ENCODE data around the gene PYHIN1.

Gene PYHIN1

GRCh38 chr1:159023723-159024122 is 92.4 kb downstream of the PYHIN1 start:
- no peak for DNase-seq

GRCh38 chr1:159025043-159025442 is 93.7 kb downstream of the PYHIN1 start:
- no peak for DNase-seq
